Measurements from ENCODE around the gene ZNF205. TPM values are rescaled to one million over a fixed set of nuclear protein-coding genes. Genes with fewer than 3 reads are reported as not detected.
"Not testable (repeated sequence)": the region's sequence is repeated elsewhere in the genome, so short reads cannot be mapped to it uniquely, and the experiment has no call there.

Gene ZNF205
- total RNA-seq, 2 experiments from 2014 or later: not detected

GRCh38 chr16:3165111-3165822 is 52.9 kb downstream of the ZNF205 start:
- ATAC-seq (no peak), DNase-seq (no peak)
- H3K4me1 Mint-ChIP-seq (ENCODE audit: low read depth): peaks cover 34% of the 10 kb centered on the region
- ChIA-PET POLR2A (interaction anchor here (0.8 kb wide), 1 partner anchor 106 kb away, joined by 3 read pairs; no protein-coding TSS in a partner anchor), CTCF (interaction anchor here (0.6 to 2.3 kb wide), 6 partner anchors 33 to 161 kb away, joined by 3 to 10 read pairs (median 3); no protein-coding TSS in a partner anchor)
- H3K36me3 Mint-ChIP-seq (ENCODE audit: low read depth): no peaks in the 10 kb centered on the region
- H3K4me3 Mint-ChIP-seq: peak overlapping the region; percentile 18
- no peaks in the 10 kb centered on the region for H3K9me3 Mint-ChIP-seq (ENCODE audit: insufficient read depth)
- H3K27ac Mint-ChIP-seq: peak overlapping the region; percentile 34
- H3K27me3 Mint-ChIP-seq (ENCODE audit: low read depth): peaks cover 15% of the 10 kb centered on the region

- CTCF ChIA-PET: interaction anchor here (0.7 to 2.3 kb wide), 6 partner anchors 16 to 163 kb away, joined by 3 to 8 read pairs (median 4); no protein-coding TSS in a partner anchor
- DNase-seq (no peak), ATAC-seq (no peak)
- H3K27me3 Mint-ChIP-seq (ENCODE audit: low read depth): peaks cover 25% of the 10 kb centered on the region
- H3K9me3 Mint-ChIP-seq (ENCODE audit: insufficient read depth): no peaks in the 10 kb centered on the region
- peaks cover 39% of the 10 kb centered on the region for H3K4me1 Mint-ChIP-seq (ENCODE audit: low read depth)
- H3K27ac Mint-ChIP-seq: no peak overlapping the region
- POLR2A ChIA-PET: interaction anchor here (1.0 kb wide), 1 partner anchor 108 kb away, joined by 3 read pairs; no protein-coding TSS in a partner anchor
- H3K36me3 Mint-ChIP-seq (ENCODE audit: low read depth): no peaks in the 10 kb centered on the region
- H3K4me3 Mint-ChIP-seq: no peak overlapping the region
Observed at GRCh38 chr16:3166505-3166886, 54.1 kb downstream of the ZNF205 start.

- peaks cover 42% of the 10 kb centered on the region for H3K4me1 Mint-ChIP-seq (ENCODE audit: low read depth)
- H3K4me3 Mint-ChIP-seq; H3K9me3 Mint-ChIP-seq (ENCODE audit: insufficient read depth); H3K36me3 Mint-ChIP-seq (ENCODE audit: low read depth); ATAC-seq; H3K27ac Mint-ChIP-seq; DNase-seq: not testable (repeated sequence)
- POLR2A ChIA-PET: interaction anchor here (0.7 to 1.5 kb wide), 2 partner anchors 10 to 18 kb away, joined by 3 to 10 read pairs; no protein-coding TSS in a partner anchor
- peaks cover 30% of the 10 kb centered on the region for H3K27me3 Mint-ChIP-seq (ENCODE audit: low read depth)
- CTCF ChIA-PET: interaction anchor here (0.6 to 4.2 kb wide), 11 partner anchors 11 to 295 kb away, joined by 3 to 18 read pairs (median 5); no protein-coding TSS in a partner anchor
Observed at GRCh38 chr16:3168729-3169128, 56.3 kb downstream of the ZNF205 start.

Other genes starting within 250 kb of the ZNF205 start
- 10 to 100 TPM; 22.5 to 22.8 TPM for gene FLYWCH2, start 229.4 kb upstream of the ZNF205 start, total RNA-seq
- gene FLYWCH1, start 200.7 kb upstream of the ZNF205 start, total RNA-seq: 10 to 100 TPM; 44.6 to 48.9 TPM
- gene KREMEN2, start 148.3 kb upstream of the ZNF205 start, total RNA-seq: under 1 TPM in 1 of 2 experiments, not detected in 1; 0.18 TPM
- gene PAQR4, start 143.2 kb upstream of the ZNF205 start, total RNA-seq: 10 to 100 TPM; 53.6 to 57.7 TPM
- gene PKMYT1, start 132.1 kb upstream of the ZNF205 start, total RNA-seq: 100 to 1,000 TPM; 144 to 160 TPM
- under 1 TPM in 1 of 2 experiments, not detected in 1; 0.16 TPM for gene CLDN9, start 99.7 kb upstream of the ZNF205 start, total RNA-seq
- not detected for gene CLDN6, start 94.4 kb upstream of the ZNF205 start, total RNA-seq
- 1 to 10 TPM; 4.2 to 4.7 TPM for gene TNFRSF12A, start 92.2 kb upstream of the ZNF205 start, total RNA-seq
- gene HCFC1R1, start 88.6 kb upstream of the ZNF205 start, total RNA-seq: 10 to 100 TPM; 41.0 to 41.7 TPM
- gene THOC6, start 88.6 kb upstream of the ZNF205 start, total RNA-seq: 10 to 100 TPM; 57.4 to 57.9 TPM
- gene BICDL2, start 75.6 kb upstream of the ZNF205 start, total RNA-seq: under 1 TPM; 0.84 to 0.94 TPM
- 10 to 100 TPM; 58.0 to 66.1 TPM for gene MMP25, start 66.0 kb upstream of the ZNF205 start, total RNA-seq
- gene IL32, start 46.9 kb upstream of the ZNF205 start, total RNA-seq: 1,000 to 10,000 TPM; 1,836 to 1,884 TPM
- under 1 TPM; 0.23 to 0.26 TPM for gene ZSCAN10, start 13.3 kb upstream of the ZNF205 start, total RNA-seq
- gene ZNF213, start 22.4 kb downstream of the ZNF205 start, total RNA-seq: 10 to 100 TPM; 10.8 to 12.1 TPM
- not detected for gene OR1F1, start 75.6 kb downstream of the ZNF205 start, total RNA-seq
- 10 to 100 TPM; 13.7 to 18.4 TPM for gene ZNF200, start 122.6 kb downstream of the ZNF205 start, total RNA-seq
- gene MEFV, start 144.0 kb downstream of the ZNF205 start, total RNA-seq: under 1 TPM; 0.13 to 0.21 TPM
- gene ZNF263, start 170.9 kb downstream of the ZNF205 start, total RNA-seq: 10 to 100 TPM; 24.3 to 25.0 TPM
- gene TIGD7, start 192.8 kb downstream of the ZNF205 start, total RNA-seq: 1 to 10 TPM; 4.5 to 5.6 TPM
- gene ZNF75A, start 192.9 kb downstream of the ZNF205 start, total RNA-seq: 10 to 100 TPM; 38.6 to 40.0 TPM
- gene OR2C1, start 243.3 kb downstream of the ZNF205 start, total RNA-seq: not detected

Data from activated CD8-positive, alpha-beta T cell treated with anti-CD3 and anti-CD28 coated beads, Interleukin-2, amount 10 ng/mL, durations not matched to agents 7 days and 5 days (primary cell).